NCI-H2196 (cell line): Measurements from ENCODE around the gene CADM4.
A peak's percentile ranks its signal among the peaks of the same experiment; 100 is the strongest.
"Not testable (repeated sequence)": the region's sequence is repeated elsewhere in the genome, so short reads cannot be mapped to it uniquely, and the experiment has no call there.

Source experiments
- DNase-seq: peaks from one replicate; lab custom pipeline; 2025; ENCODE audit not compliant: unreplicated experiment; lab: John Stamatoyannopoulos, UW

Gene CADM4

DNA sequence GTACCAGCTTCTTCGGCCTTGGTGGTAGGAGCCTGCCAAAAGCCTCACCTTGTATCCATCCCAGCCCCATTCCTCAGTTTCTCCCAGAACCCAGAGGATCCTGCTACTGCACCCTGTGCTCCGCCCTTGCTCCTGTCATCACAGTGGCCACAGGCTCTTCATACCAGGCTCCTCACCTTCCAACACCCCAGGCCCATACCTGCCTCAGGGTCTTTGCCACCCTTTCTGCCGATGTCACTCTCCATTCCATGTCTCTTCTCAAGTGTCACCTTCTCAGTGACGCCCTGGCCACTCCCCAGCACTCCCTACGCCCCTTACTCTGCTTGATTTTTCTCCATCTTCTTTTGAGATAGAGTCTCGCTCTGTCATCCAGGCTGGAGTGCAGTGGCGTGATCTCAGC, 29.8 kb downstream of the CADM4 start:
- DNase-seq: no peak

- DNase-seq: no peak
Measured at GRCh38 chr19:43607238-43608205, 32.1 kb downstream of the CADM4 start.

DNA sequence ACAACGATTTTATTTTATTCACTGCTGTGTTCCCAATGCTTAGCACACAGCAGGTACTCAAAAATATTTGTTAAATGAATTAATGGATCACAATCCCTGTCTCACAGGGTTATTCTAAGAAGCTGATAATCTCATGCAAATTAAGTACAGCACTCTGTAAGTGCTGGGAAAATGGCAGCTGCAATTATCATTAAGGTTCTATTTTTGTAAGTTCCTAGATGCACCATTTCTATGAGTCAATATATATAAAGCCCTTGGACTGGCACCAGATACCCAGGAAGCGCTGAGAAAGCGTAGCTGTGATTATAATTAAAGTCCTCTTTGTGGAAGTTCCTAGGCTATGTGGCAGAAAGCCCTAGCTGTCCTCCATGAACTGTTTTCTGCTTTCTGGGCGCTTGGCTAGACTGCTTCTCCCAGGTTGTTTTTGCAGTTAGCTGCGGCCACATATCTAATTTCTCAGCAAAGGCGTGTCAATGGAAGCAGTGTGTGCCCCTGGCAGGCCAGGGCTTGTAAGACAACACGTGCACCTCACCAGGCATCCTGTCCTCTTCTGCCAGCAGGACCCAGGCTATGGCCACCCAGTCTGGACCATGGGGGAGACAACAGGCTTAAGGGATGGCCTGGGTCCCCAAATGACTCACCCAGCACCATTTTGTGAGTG, 33.0 kb downstream of the CADM4 start:
- peak; percentile 63 for DNase-seq

GRCh38 chr19:43605875-43606568, 33.6 kb downstream of the CADM4 start:
- DNase-seq: no peak

- DNase-seq: not testable (repeated sequence)
Measured at GRCh38 chr19:43600326-43600725, 39.3 kb downstream of the CADM4 start.

GRCh38 chr19:43599635-43600295, 39.9 kb downstream of the CADM4 start:
- no peak for DNase-seq

- DNase-seq: no peak
Measured at GRCh38 chr19:43598445-43599240, 41.0 kb downstream of the CADM4 start.

DNA sequence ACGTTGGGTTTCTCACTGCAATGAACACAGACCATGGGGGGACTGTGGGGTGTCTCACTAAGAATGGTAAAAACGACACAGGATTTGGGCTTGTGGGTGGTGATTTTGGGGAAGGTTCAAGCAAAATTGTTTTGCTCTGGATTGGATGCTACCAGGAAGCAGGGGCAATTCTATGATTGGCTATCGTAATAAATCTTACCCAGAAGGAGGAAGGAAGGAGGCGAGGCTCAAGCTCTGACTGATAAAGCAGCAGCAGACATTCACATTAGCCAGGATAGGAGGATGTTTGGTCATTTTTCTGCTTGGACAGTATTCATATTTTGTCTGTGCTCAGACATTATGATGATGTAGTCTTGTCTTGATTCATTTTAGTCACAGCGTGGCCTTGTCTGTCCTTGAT, 41.8 kb downstream of the CADM4 start:
- DNase-seq: no peak

DNA sequence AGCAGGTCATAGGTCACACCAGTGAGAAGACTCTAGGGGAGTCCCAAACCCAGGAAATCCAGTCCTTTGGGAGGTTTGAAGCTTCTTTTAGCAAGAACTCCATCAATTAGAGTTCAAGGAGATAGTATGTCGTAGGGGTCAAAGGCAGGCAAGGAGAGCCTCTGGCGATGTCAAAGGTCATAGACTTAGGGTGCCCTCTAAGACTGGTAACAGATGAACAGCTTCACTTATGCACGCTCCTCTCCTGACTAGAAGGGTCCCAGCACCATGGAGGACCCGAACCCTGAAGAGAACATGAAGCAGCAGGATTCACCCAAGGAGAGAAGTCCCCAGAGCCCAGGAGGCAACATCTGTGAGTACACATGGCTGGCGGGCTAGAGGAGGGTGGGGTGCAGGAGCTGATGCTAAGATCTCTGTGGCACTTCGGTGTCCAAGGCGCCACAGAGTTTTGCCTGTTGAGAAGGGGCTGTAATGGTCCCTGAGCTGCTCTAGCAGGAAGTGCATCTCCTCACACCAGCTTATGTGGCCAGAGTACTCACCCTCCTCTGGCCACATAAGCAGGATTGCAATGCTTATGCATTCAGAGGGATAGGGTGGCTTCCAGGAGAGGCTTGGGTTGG, 42.7 kb downstream of the CADM4 start:
- no peak for DNase-seq

- peak; percentile 100 for DNase-seq
Measured at GRCh38 chr19:43595999-43596841, 43.4 kb downstream of the CADM4 start, which contains the start of the genes IRGQ and ZNF576. TSS of gene IRGQ (minus strand) at chr19:43596134. CDS start at chr19:43595338, 796 bp downstream. TSS of gene ZNF576 (plus strand) at chr19:43596595. CDS start at chr19:43597109, 514 bp downstream.

GRCh38 chr19:43595605-43595998, 44.0 kb downstream of the CADM4 start:
- no peak for DNase-seq

- DNase-seq: peak; percentile 76
Measured at GRCh38 chr19:43594710-43595604, 44.7 kb downstream of the CADM4 start.

DNA sequence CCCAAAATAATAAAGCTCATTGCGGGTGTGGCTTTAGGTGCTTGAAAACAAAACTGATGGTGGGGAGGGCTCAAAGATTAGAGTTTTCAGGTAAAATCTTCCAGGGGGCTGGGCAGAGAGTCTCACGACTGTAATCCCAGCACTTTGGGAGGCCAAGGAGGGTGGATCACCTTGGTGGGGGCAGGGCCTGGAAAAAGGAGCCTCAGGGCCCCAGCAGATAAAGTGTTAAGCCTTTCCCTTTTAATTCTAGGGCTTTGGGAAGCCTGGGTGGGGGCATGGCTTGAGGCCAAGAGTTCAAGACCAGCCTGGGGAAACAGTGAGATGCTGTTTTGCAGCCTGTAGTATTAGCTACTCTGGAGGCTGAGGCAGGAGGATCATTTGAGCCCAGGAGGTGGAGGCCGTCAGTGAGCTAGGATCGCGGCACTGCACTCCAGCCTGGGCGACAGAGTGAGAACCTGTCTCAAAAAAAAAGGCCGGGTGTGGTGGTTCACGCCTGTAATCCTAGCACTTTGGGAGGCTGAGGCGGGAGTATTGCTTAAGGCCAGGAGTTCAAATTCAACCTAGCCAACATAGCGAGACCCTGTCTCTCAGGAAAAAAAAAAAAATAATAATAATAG, 45.5 kb downstream of the CADM4 start:
- DNase-seq: no peak

DNA sequence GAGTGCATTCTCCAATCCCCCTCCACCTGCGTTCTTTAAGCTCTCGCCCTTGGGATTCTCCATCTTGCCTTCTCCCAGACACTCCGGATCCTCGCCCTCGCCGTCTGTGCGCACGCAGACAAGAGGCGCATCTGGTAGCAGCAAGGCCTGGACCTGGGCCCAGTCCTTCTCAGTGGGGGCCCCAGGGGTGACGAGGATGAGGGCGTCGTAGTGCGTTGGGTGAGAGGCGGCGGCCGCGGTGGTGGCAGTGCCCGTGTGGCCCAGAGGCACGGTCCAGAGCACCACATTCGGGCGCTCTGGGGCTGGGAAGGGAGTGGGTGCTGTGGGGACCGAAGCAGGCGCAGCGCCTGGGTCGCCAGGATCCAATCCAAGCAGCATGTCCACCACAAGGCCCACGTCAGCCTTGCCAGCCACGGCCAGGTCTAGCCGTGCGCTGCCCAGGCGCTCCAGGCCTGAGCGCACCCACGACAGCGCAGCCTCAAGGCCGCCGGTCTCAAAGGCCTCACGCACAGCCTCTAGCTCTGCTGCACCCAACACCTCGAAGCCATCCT, 46.8 kb downstream of the CADM4 start:
- DNase-seq: no peak

- no peak for DNase-seq
Measured at GRCh38 chr19:43591904-43592772, 47.5 kb downstream of the CADM4 start.

DNA sequence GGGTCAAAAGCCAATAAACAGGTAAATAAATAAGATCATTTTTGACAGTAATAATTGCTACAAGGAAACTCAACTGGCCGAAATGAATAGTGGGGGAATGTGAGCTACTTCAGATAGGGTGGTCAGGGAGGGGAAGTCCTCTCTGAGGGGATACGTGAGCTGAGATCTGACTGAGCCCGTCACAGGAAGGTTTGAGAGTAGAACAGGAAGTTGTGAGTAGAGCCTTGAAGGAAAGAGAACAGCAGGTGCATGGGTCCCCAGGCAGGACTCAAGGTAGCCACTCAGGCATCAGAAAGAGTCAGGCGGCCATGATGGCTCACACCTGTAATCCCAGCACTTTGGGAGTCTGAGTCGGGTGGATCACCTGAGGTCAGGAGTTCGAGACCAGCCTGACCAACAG, 50.0 kb downstream of the CADM4 start:
- DNase-seq: no peak
